NCI-H2107 treated with DMSO at 0.1 percent for 48 hours (cell line): ENCODE data around the gene SCAI.
A peak's percentile ranks its signal among the peaks of the same experiment; 100 is the strongest.
"Not testable (repeated sequence)": the region's sequence is repeated elsewhere in the genome, so short reads cannot be mapped to it uniquely, and the experiment has no call there.

Experiments
- DNase-seq: peaks from one replicate; lab custom pipeline; 2025; ENCODE audit not compliant: unreplicated experiment; lab: John Stamatoyannopoulos, UW

Gene SCAI

GRCh38 chr9:124949387-124949786 is 193.9 kb downstream of the SCAI start:
- no peak for DNase-seq

DNA sequence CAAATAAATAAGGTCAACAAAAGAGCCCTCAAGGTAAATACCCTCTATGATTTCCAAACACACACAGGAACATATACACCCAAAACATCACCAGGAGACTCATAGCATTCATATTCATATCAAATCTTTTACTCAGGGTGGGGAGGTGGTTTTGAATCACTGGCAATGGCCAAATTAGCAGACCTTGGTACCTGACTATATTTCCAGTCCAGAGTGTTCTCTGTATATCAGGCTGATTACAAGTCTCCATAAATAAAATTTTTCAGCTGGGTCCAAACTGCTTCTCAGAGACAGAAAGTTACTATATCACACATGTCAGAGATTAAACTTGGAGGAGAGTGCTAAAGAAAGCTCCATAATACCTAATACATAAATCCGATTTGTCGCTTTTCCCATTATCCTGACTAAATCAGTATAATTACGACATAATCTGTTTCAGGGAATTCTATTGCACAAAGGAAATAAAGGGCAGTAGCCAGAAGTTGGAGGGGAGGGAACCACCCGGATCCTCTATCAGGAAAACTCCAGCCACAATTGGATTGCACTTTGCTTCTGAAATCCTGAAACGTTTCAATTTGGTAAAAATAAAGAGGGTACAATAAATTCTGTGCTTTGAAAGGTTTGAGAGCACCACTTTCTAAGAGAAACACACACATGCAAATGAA is 195.5 kb downstream of the SCAI start:
- no peak for DNase-seq

GRCh38 chr9:124946167-124946566 is 197.2 kb downstream of the SCAI start:
- DNase-seq: no peak

GRCh38 chr9:124941679-124942561 is 201.4 kb downstream of the SCAI start:
- DNase-seq: no peak

GRCh38 chr9:124940894-124941678 is 202.2 kb downstream of the SCAI start, which contains the start of gene GOLGA1:
Gene GOLGA1, minus strand, starts transcription at chr9:124941083. Its CDS starts 2,372 bp downstream, at chr9:124938711.
- DNase-seq: peak; percentile 73

DNA sequence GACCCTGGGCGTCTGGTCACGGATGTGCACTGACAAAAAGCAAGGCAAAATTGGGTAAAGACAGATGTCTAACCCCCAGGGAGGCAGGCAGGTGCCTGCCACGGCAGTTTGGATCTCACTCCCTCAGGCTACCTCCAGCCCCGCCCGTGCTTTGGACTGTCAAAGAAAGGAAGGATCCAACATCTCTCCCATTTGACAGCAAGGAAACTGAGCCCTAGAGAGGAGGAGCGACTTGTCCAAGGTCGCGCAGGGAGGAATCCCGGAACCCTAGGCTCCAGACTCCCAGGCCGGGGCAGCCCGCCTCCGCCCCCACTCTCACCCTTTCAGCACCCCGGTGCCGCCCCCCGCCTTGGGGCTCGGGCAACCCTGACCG is 202.8 kb downstream of the SCAI start:
- DNase-seq: peak; percentile 96

DNA sequence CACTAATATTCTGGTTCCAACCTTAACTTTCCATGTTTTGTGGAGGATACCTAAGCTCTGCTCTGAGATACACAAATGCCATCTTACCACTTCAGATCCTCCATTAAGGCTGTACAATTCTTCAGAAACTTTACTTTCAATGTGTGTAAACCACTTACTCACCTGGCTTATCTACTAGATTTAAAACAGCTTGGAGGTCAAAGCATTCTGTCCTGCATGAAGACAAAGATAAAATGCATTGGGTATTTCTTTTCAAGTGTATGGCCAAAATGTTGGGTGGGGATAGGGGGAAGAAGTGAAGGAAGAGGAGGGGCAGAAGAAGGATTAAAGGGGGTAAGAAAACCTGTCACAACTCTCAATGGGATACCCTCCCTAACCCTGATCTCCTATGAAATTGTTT is 203.4 kb downstream of the SCAI start:
- DNase-seq: peak; percentile 60

GRCh38 chr9:124934290-124934689 is 209.0 kb downstream of the SCAI start:
- no peak for DNase-seq

GRCh38 chr9:124932333-124932732 is 211.0 kb downstream of the SCAI start:
- no peak for DNase-seq

- DNase-seq: no peak
Measured at GRCh38 chr9:124929464-124929863, 213.9 kb downstream of the SCAI start.

GRCh38 chr9:124928116-124928515 is 215.2 kb downstream of the SCAI start:
- no peak for DNase-seq

DNA sequence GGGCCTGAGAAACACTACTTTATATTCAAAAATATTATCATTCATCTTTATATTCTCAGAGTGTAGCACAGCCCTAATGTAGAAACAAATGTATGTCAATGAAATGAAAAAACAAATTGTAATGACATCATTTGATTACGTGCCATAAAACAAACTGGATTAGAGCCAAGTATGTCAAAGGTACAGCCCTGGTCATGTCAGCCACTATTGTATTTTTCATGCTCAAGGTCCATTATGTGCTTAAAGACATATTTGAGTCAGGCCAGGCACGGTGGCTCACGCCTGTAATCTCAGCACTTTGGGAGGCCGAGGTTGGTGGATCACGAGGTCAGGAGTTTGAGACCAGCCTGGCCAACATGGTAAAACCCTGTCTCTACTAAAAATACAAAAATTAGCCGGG is 222.9 kb downstream of the SCAI start:
- DNase-seq: not testable (repeated sequence)

- no peak for DNase-seq
Measured at GRCh38 chr9:124914753-124915405, 228.4 kb downstream of the SCAI start.

DNA sequence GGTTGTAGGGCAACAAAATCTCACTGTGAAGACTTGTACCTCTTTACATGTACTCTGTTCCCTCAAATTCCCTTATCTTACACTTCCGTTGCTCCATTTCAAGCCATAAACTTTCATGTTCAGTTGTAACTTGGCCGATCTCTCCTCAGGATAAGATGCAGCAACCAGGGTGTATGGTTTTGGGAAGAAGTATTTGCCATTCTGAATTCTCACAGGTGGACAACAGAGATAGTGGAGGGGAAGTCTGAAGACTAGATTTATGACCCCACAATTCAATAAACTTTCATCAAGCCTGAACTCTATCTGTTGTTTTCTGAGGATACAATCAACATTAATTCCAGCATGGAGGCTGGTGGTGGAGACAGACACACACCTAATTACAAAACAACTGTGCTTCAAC is 229.9 kb downstream of the SCAI start:
- no peak for DNase-seq

- no peak for DNase-seq
Measured at GRCh38 chr9:124911766-124912165, 231.6 kb downstream of the SCAI start.

GRCh38 chr9:124908098-124908497 is 235.2 kb downstream of the SCAI start:
- no peak for DNase-seq

GRCh38 chr9:124906966-124907365 is 236.4 kb downstream of the SCAI start:
- DNase-seq: no peak

GRCh38 chr9:124899845-124900244 is 243.5 kb downstream of the SCAI start:
- no peak for DNase-seq

GRCh38 chr9:124897570-124898460 is 245.5 kb downstream of the SCAI start:
- DNase-seq: no peak

- no peak for DNase-seq
Measured at GRCh38 chr9:124894741-124895170, 248.6 kb downstream of the SCAI start.
